Measurements from ENCODE around the gene ABHD18.
"Not testable (repeated sequence)": the region's sequence is repeated elsewhere in the genome, so short reads cannot be mapped to it uniquely, and the experiment has no call there.

The ABHD18 gene

DNA sequence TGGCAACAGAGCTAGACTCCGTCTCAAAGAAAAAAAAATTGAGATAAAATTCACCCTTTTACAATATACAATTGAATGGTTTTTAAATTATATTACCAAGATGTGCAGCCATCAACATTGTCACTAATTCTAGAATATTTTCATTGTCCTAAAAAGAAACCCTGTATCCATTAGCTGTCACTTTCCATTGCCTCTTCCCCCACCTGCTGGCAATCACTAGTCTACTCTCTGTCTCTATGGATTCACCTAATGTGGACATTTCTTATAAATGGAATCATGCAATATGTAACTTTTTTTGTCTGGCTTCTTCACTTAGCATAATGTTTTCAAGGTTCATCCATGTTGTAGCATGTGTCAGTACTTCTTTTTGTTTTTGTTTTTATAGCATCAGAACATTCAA, 20.8 kb downstream of the ABHD18 start:
- no peak for DNase-seq (ENCODE audit: low read depth, low spot score)

DNA sequence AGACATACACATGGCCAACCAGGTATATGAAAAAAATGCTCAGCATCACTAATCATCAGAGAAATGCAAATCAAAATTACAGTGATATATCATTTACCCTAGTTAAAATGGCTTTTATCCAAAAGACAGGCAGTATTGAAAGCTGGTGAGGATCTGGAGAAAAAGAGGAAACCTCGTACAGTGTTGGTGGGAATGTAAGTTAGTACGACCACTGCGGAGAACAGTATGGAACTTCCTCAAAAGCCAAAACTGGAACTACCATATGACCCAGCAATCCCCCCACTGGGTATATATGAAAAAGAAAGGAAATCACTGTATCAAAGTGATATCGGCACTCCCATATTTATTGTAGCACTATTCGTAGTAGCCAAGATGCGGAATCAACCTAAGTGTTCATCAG, 23.4 kb downstream of the ABHD18 start:
- H3K27ac ChIP-seq, result no peak overlapping the region
- no peak for DNase-seq (ENCODE audit: low read depth, low spot score)

More for the DNA sequence above, 20.8 kb downstream of the ABHD18 start:
- no peak overlapping the region for H3K27ac ChIP-seq

DNA sequence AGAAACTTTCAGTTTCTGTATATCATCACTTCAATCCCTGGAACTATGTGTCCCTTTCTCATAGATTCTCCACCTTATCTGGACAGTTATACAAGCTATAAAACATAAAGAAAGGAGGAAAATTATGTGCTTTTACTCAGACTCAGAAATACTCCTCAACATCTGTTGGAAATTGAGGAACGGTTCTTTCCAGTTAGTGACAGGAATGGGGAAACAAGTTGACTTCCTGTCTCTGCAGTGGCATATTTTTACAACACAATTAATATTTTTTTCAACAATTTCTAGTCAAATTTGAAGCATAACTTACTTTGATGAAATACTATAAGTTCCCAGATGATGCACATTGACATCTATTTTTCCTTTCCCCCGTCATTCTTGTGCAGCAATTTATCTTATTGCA, 27.9 kb downstream of the ABHD18 start:
- H3K27ac ChIP-seq, result no peak overlapping the region
- DNase-seq (ENCODE audit: low read depth, low spot score), result no peak

DNA sequence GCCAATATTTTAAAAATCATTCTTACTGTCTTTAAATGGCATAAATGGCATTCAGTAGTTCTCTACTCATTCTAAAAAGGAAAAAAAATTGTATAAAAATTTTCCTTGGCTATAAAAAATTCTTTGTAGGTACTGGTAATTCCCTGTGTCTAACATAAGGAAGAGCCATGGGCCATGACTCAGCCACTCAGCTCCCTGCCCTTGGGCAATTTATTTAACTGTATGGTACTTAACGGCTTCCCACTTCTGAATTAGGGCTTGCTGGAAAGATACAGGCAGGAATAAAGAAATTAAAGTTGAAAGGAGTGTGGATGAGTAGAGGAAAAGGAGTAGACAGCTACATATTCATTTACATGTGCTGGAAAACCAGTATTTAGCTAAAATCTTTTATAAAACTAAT, 30.6 kb downstream of the ABHD18 start:
- peak; percentile 44 for DNase-seq (ENCODE audit: low read depth, low spot score)
- H3K27ac ChIP-seq, result no peak overlapping the region

DNA sequence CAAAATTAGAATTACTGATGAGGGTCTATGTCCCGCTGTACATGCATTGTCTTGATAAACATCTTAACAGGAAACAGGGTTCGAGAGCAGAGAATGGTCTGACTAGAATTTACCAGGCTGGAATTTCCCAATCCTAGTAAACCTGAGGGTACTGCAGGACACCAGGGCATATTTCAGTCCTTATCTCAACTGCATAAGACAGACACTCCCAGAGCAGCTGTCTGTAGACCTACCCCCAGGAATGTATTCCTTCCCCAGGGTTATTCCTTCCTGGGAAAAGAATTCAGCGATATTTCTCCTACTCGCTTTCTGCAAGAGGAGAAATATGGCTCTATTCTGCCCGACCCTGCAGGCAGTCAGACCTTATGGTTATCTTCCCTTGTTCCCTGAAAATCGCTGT, 31.3 kb downstream of the ABHD18 start:
- not testable (repeated sequence) for DNase-seq (ENCODE audit: low read depth, low spot score)

DNA sequence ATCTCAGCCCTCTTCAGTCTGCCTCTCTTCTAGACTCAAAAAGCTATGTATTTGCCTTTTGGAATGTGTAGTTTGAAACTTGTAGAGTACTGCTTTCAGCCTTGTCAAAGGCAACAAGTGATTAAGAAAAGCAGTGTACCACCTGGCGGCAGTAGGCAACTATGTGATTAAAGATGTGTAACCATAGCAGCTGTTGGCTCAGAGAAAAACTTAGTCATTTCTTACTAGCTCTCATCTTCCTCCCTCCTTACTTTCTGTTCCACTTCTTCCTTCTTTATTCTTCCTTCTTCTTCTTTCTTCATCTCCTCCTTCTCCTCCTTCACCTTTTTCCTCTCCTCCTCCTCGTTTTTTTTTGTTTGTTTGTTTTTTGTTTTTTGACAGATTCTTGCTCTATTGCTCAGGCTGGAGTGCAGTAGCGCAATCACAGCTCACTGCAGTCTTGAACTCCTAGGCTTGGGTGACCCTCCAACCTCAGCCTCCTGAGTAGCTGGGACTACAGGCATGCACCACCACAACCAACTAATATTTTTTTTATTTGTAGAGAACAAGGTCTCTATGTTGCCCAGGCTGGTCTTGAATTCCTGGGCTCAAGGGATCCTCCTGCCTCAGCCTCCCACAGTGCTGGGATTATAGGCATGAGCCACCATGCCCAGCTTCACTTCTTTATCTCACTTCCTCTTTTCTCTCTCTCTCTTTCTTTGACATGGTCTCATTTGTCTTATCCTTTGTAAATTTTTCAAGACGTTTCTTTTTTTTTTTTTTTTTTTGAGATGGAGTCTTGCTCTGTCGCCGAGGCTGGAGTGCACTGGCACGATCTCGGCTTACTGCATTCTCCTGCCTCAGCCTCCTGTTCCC, 32.6 kb downstream of the ABHD18 start:
- no peak overlapping the region for H3K27ac ChIP-seq
- no peak for DNase-seq (ENCODE audit: low read depth, low spot score)

More for the DNA sequence above, 31.3 kb downstream of the ABHD18 start:
- H3K27ac ChIP-seq, result not testable (repeated sequence)

DNA sequence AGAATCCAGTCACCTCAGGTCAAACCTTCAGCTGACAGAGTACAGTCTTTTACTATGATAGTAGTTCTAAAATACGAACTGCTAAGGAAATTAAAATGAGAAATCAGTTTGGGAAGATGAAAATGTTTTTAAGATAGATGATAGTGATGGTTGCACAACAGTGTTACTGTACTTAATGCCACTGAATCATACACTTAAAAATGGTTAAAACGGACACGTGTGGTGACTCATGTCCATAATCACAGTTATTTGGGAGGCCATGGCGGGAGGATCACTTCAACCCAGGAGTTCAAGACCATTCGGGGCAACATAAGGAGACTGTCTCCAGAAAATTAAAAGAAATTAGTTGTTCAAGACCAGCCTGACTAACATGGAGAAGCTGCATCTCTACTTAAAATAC, 41.4 kb downstream of the ABHD18 start:
- DNase-seq (ENCODE audit: low read depth, low spot score), result peak; percentile 2
- H3K27ac ChIP-seq, result no peak overlapping the region

DNA sequence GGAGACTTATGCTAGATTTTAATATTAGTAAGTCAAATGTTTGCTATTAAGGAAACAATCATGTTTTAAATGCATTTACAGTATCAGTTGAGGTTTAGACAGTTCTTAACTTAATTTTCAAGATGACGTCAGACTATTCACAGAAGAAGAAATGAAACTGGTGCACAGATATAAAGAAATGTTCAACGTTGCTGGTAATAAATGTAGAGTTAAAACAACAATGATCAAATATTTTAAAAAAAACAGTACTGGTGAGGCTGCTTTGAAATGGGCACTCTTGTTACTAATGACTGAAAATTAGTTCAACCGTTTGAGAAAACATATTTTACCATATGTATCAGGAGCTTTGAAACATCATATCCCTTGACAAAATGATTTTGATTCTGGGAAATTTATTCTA, 44.2 kb downstream of the ABHD18 start:
- no peak for DNase-seq (ENCODE audit: low read depth, low spot score)
- H3K27ac ChIP-seq, result no peak overlapping the region

DNA sequence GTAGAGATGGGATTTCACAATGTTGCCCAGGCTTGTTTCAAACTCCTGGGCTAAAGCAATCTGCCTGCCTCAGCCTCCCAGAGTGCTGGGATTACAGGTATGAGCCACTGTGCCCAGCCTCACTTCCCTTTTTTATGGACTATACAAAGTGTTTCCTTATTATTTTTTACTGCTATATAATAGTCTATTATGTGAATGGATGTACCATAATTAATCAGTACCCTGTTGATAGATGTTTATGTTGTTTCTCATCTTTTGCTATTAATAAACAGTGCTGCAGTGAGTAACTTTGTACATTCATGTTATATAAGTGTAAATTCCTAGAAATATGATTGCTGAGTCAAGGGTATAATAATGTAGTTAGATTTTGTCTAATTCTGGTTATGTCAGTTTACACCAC, 60.1 kb downstream of the ABHD18 start:
- DNase-seq (ENCODE audit: low read depth, low spot score), result no peak
- no peak overlapping the region for H3K27ac ChIP-seq

DNA sequence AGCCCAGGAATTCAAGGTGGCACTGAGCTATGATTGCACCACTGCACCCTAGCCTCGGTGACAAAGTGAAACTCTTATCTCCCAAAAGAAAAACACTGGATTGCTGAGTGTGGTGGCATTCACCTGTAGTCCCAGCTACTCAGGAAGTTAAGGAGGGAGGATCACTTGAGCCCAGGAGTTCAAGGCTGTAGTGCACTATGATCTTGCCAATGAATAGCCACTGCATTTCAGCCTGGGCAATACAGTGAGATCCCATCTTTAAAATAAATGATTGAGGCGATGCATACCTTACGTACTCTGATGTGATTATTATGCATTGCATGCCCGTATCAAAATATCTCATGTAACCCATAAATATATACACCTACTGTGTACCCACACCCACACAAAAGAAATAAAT, 64.7 kb downstream of the ABHD18 start:
- H3K27ac ChIP-seq, result no peak overlapping the region

DNA sequence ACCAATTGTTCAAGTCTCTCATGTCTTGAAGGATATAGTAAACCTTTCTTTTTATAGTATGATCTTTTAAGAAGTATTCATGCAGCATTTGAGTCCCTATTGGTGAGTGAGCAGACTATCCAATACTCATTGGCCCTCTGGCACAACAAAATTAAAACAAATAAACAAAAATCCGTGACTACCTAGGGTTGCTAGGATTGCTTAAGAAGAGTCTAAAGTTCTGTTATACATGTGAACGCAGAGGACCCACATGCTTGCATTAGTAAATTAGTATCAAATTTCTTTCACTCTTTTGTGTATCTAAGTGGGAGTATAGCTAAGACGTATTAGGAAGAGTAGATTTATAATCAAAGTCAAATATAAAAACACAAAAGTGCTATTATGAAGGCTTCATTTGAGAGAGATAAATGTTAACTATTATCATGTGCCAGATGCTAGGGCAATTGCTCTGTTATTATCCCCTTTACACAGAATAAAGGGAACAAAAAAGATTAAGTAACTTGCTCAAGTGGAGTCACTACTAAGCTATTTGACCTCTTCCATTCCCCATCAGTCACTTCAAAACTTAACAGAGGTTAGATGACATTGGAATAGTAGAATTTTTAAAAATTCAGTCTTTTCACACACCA, 66.7 kb downstream of the ABHD18 start:
- no peak for DNase-seq (ENCODE audit: low read depth, low spot score)
- H3K27ac ChIP-seq, result no peak overlapping the region

More for the DNA sequence above, 64.7 kb downstream of the ABHD18 start:
- DNase-seq (ENCODE audit: low read depth, low spot score), result no peak

DNA sequence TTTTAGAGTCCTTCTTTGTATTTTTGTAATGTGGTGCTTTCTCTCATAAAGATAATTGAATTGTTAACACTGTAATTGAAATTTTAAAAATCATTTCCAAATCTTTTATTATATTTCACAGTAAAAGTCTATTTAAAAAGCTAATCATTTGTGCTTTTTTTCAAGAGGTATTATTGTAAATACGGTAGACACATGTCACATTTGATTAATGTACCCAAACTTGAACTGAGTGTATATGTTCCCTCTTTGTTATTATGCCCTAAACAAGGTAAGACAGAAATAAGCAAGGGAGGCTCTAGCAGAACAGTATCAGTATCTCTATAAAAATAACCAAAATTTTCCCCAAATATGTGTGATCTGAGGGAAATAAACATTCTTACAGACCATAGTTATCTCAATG, 74.4 kb downstream of the ABHD18 start:
- H3K27ac ChIP-seq, result no peak overlapping the region
- DNase-seq (ENCODE audit: low read depth, low spot score), result no peak

DNA sequence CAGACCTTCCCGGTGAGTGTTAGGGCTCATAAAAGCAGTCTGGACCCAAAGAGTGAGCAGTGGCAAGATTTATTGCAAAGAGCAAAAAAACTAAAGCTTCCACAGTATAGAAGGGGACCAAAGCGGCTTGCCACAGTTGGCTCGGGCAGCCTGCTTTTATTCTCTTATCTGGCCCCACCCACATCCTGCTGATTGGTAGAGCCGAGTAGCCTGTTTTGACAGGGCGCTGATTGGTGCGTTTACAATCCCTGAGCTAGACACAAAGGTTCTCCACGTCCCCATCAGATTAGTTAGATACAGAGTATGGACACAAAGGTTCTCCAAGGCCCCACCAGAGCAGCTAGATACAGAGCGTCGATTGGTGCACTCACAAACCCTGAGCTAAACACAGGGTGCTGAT, 81.8 kb downstream of the ABHD18 start:
- H3K27ac ChIP-seq; DNase-seq (ENCODE audit: low read depth, low spot score): not testable (repeated sequence)

DNA sequence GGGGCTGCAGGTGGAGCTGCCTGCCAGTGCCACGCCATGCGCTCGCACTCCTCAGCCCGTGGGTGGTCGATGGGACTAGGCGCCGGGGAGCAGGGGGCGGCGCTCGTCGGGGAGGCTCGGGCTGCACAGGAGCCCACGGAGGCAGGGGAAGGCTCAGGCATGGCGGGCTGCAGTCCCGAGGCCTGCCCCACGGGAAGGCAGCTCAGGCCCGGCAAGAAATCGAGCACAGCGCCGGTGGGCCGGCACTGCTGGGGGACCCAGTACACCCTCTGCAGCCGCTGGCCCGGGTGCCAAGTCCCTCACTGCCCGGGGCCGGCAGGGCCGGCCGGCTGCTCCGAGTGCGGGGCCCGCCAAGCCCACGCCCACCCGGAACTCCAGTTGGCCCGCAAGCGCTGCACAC, 82.3 kb downstream of the ABHD18 start:
- not testable (repeated sequence) for DNase-seq (ENCODE audit: low read depth, low spot score); H3K27ac ChIP-seq

DNA sequence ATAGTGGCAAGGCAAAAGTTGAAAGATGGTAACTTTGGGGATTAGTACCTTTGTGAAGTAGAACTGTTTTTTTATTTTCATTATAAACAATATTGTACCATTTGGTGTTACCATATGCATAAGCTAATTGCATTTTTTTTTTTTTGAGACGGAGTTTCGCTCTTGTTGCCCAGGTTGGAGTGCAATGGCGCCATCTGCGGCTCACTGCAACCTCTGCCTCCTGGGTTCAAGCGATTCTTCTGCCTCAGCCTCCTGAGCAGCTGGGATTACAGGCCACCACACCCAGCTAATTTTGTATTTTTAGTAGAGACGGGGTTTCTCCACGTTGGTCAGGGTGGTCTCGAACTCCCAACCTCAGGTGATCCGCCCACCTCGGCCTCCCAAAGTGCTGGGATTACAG, 86.0 kb downstream of the ABHD18 start:
- DNase-seq (ENCODE audit: low read depth, low spot score); H3K27ac ChIP-seq: not testable (repeated sequence)

DNA sequence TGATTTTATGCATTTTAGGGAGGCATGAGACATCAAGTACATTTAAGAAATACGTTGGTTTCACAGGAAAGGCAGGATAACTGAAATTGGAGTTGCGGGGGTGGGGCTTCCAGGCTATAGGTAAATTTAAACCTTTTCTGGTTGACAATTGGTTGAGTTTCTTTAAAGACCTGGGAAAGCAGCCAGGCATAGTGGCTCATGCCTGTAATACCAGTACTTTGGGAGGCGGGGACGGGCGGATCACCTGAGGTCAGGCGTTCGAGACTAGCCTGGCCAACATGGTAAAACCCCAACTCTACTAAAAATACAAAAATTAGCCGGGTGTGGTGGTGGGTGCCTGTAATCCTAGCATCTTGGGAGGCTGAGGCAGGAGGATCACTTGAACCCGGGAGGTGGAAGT, 89.7 kb downstream of the ABHD18 start:
- not testable (repeated sequence) for DNase-seq (ENCODE audit: low read depth, low spot score); H3K27ac ChIP-seq

DNA sequence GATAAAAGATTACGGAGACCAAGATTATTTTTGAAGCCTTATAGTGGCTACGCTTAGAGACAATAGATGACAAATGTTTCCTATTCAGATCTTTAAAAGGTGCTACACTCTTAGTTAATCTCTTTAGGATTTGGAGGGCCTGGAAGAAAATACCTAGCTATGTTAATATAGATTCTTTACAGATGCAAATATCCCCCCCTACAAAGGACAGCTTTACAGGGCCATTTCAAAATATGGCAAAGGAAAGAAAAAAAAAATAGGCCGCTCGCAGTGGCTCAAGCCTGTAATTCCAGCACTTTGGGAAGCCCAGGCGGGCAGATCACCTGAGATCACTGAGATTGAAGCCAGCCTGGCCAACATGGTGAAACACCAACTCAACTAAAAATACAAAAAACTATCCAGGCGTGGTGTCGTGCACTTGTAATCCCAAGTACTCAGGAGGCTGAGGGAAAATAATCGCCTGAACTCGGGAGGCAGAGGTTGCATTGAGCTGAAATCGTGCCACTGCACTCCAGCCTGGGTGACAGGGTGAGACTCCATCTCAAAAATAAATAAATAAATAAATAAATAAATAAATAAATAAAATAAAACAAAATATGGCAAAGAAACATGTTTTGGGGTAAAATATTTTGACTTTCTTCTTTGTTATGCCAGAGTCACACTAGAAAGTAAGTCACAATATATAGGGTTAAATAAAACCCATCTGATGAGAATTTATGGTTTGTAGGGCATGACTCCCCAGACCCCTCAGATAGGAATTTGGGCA, 90.4 kb downstream of the ABHD18 start:
- DNase-seq (ENCODE audit: low read depth, low spot score); H3K27ac ChIP-seq: not testable (repeated sequence)

DNA sequence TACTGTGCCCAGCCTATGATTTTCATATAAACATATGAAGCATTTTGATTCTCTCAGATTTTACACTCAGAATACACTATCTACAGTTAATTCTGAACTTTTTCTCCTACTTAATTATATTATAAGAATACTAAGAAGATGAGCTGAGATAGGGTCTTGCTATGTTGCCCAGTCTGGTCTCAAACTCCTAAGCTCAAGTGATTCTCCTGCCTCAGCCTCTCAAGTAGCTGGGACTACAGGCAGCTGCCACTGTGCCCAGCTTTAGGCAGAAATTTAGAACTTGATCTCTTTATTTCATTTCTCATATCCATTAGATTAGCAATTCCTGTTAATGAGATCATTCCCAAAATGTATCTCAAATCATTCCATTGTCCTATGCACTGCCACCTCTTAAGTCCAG, 91.2 kb downstream of the ABHD18 start:
- H3K27ac ChIP-seq, result no peak overlapping the region
- no peak for DNase-seq (ENCODE audit: low read depth, low spot score)

DNA sequence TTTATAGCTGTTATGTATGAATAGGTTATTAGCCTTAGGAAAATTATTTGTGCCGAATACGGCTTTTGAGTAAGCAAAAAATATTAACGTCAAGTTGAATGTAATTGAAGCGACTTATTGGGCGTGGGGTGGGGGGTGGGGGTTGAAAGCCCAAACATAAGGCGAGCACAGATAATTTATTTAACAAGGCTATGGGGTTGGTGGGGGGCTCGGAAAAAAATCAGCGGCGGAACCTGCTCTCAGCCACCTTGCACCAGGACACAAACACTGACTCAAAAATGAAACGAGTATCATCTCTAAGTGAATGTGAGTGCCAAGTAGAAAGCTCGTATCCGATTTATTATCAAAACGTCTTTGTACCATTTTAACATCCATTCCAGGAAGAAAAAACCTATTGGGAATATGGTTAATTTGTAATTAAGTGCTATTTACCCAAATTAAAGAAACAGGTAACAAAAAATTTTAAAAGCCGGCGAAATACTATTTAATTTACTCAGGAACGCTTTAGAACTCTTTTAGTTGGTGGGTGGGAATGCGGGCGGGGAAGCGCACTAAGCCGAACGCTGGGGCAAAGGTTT, 95.0 kb downstream of the ABHD18 start:
- H3K27ac ChIP-seq, result peak overlapping the region; percentile 89
- DNase-seq (ENCODE audit: low read depth, low spot score), result no peak

DNA sequence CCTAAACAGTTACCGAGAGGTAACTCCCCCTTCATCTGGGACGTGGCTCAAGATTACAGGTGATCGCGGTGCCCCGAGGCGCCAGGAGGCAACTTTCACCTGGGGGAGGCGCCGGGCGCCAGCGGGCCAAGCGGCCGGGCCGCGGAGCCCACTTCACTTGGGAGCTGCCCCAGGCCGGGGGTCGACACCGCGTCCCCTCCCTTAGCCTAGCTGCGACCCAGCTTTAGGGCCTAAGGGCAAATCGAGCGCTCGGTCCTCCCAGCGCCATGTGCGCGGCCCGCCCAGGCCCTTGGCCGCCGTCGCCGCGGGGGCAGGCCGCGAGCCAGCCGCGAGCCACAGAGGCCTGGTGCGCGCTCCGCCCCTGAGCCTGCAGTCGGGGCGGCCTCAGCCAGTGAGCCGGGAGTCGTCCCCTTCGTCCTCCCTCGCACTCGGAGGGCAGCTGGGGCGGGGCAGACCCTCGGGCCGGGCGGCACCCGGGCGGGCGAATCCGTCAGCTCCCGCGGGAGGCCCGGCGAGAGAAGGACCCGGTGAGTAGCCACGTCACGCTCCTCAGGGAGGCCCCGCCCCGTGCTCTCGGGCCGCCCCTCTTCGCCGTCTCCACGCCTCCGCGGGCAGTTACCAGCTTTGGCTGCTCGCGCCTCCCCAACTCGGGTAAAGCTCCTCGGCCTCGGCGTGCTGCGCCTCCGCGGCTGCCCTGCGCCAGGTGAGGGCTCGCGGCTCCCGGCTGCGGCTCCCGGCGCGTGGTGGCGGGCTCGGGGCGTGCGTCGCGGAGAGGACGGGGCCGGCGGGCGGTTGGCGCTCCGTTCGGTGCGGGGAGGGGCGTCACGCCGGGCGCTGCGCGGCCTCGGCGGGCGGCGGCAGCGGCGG, 95.7 kb downstream of the ABHD18 start, which contains the start of gene LARP1B:
LARP1B (plus strand) TSS at position 614 of the 867 bp plus-strand sequence. CDS start 13,640 bp downstream, outside the sequence.
- peak; percentile 78 for DNase-seq (ENCODE audit: low read depth, low spot score)
- H3K27ac ChIP-seq, result peak within 1 kb of the TSS; percentile 89
